Epithelial cell of proximal tubule (primary cell): ENCODE measurements around the gene CYB5R3. TPM values are rescaled to one million over a fixed set of nuclear protein-coding genes. Genes with fewer than 3 reads are reported as not detected.
"Not testable (repeated sequence)": the region's sequence is repeated elsewhere in the genome, so short reads cannot be mapped to it uniquely, and the experiment has no call there.

ENCODE experiments used
- DNase-seq: peaks from one replicate; pipeline ENCODE4 v3.0.0-alpha.2; 2011; ENCODE audit warnings: low read depth
- H3K4me3 ChIP-seq: 2 replicates; pipeline ENCODE4 v1.5.1; 2011; ENCODE audit warnings: low read depth, mild to moderate bottlenecking, low read length
- total RNA-seq: library from RNA; depleted of rRNA; stranded (reverse); fragments of >200 nt; gene quantifications from 2 replicates; pipeline ENCODE4 v1.2.3, GENCODE V29; 2015
- TF ChIP-seq, protein P1 (sequence below): conservative IDR thresholded peaks from 2 replicates; pipeline ENCODE4 v1.5.1; 2012; ENCODE audit warnings: low read depth, mild to moderate bottlenecking, low read length

Gene CYB5R3
- total RNA-seq, 1 donor from 2014 or later, result 122 TPM

DNA sequence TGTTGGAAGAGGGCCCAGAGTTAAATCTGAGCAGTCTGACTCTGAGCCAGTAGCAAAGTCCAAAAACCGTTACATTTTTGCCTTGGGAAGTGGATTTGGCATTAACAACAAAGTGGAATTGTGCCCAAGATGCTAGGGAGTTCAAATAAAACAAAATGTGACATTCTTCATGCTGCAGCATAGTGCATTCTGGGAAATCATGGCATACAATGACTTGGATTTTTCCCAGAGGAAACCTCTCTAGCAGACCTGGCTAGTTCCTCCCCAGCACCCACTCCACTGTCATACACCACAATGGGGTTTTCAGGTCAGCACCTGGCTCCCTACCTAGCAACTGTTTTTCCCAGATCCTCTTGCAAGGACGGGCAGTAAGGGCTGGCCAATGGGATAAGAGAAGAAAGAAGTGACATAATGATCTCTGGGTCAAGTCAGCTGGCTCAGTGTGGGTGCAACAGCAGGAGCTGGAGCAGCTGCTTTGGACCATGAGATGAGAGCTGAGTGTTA is 24.8 kb upstream of the CYB5R3 start:
- TF ChIP-seq, protein P1, sequence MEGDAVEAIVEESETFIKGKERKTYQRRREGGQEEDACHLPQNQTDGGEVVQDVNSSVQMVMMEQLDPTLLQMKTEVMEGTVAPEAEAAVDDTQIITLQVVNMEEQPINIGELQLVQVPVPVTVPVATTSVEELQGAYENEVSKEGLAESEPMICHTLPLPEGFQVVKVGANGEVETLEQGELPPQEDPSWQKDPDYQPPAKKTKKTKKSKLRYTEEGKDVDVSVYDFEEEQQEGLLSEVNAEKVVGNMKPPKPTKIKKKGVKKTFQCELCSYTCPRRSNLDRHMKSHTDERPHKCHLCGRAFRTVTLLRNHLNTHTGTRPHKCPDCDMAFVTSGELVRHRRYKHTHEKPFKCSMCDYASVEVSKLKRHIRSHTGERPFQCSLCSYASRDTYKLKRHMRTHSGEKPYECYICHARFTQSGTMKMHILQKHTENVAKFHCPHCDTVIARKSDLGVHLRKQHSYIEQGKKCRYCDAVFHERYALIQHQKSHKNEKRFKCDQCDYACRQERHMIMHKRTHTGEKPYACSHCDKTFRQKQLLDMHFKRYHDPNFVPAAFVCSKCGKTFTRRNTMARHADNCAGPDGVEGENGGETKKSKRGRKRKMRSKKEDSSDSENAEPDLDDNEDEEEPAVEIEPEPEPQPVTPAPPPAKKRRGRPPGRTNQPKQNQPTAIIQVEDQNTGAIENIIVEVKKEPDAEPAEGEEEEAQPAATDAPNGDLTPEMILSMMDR, result no peak
- peak; percentile 53 for DNase-seq

DNA sequence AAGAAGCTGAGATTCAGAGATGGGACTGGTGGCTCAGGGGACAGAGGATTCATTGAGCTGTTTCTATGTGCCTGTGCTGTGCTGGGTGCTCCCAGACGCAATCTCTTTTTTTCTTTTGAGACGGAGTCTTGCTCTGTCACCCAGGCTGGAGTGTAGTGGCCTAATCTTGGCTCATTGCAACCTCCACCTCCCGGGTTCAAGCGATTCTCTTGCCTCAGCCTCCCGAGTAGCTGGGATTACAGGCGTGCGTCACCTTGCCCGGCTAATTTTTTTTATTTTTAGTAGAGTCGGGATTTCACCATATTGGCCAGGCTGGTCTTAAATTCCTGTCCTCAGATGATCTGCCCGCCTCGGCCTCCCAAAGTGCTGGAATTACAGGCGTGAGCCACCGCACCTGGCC is 23.9 kb upstream of the CYB5R3 start:
- not testable (repeated sequence) for H3K4me3 ChIP-seq, DNase-seq

More for the DNA sequence above, 24.8 kb upstream of the CYB5R3 start:
- no peak overlapping the region for H3K4me3 ChIP-seq

DNA sequence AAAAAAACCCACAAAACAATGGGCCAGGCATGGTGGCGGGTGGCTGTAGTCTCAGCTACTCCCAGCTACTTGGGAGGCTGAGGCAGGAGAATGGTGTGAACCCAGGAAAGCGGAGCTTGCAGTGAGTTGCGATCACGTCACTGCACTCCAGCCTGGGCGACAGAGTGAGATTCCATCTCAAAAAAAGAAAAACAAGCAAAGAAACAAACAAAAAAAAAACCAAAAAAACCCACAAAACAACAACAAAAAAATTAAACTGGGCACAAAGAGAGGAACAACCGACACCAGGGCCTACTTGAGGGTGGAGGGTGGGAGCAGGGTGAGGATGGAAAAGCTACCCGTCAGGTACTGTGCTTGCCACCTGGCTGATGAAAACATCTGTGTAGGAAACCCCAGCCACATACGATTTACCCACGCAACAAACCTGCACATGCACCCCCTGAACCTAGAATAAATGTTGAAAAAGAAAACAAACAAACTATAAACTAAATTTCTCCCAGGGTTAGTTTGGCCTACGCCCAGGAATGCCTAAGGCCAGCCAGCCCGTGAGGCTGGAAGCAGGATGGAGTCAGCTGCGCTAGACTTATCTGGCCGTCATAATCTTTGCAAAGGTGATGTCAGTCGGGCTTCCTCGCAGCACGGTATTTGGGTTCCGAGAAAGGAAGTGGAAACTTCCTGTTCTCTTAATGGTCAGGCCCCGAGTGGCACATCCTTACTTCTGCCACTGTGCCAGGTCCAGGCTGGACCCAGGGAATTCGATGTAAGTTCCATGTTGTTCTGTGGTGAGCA is 21.9 kb upstream of the CYB5R3 start:
- no peak overlapping the region for H3K4me3 ChIP-seq
- no peak for DNase-seq
- TF ChIP-seq, protein P1, result no peak

GRCh38 chr22:42670046-42670445 is 20.9 kb upstream of the CYB5R3 start:
- TF ChIP-seq, protein P1, result no peak
- H3K4me3 ChIP-seq, result no peak overlapping the region
- no peak for DNase-seq

DNA sequence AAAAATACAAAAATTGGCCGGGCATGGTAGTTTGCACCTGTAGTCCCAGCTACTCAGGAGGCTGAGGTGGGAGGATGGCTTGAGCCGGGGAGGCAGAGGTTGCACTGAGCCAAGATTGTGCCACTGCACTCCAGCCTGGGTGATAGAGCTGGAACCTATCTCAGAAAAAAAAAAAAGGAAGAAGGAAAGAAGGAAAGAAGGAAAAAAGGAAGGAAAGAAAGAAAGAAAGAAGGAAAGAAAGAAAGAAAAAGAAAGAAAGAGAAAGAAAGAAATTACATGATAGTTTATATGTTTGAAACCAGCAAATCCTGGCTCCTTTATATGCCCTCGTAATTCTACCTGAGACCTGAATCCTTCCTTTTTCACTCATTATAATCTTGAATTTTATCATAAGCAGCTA is 17.2 kb upstream of the CYB5R3 start:
- H3K4me3 ChIP-seq, result not testable (repeated sequence)

GRCh38 chr22:42664976-42665831 is 16.0 kb upstream of the CYB5R3 start:
- no peak overlapping the region for H3K4me3 ChIP-seq
- TF ChIP-seq, protein P1, result no peak
- DNase-seq, result no peak

More for the DNA sequence above, 17.2 kb upstream of the CYB5R3 start:
- DNase-seq, result not testable (repeated sequence)

GRCh38 chr22:42661985-42662831 is 13.0 kb upstream of the CYB5R3 start:
- peak overlapping the region; percentile 74 for H3K4me3 ChIP-seq
- no peak for DNase-seq
- TF ChIP-seq, protein P1, result peak; percentile 79
